Adrenal gland (tissue), 19 donors: ENCODE results near the gene PDE7B. TPM values are rescaled to one million over a fixed set of nuclear protein-coding genes. Genes with fewer than 3 reads are reported as not detected.

Experiments used
- DNase-seq, 7 donors: peaks; one replicate each; pipeline ENCODE4 v3.0.0-alpha.2; 2019 to 2020
- H3K27ac ChIP-seq, 5 donors: fragments of 200-600 bp; sonication (generic) in 4 of 5; 1 replicate in 3 of 5; 2 replicates in 2 of 5; pipeline versions ENCODE4 v1.5.1 to v1.8.0; 2016 to 2020; ENCODE audit warnings: mild to moderate bottlenecking in 1 of 5
- H3K27me3 ChIP-seq: fragments of 200-600 bp; 2 replicates; pipeline ENCODE4 v1.8.0; 2021
- H3K36me3 ChIP-seq, 2 donors: fragments of 200-600 bp; replicated peaks in 1 of 2; 1 replicate in 1 of 2; 2 replicates in 1 of 2; pipeline versions ENCODE4 v1.5.1 to v1.8.0; 2018 to 2022
- H3K4me1 ChIP-seq, 2 donors: fragments of 200-600 bp; replicated peaks in 1 of 2; 1 replicate in 1 of 2; 2 replicates in 1 of 2; pipeline versions ENCODE4 v1.5.1 to v1.8.0; 2018 to 2021
- H3K4me3 ChIP-seq, 4 donors: fragments of 200-600 bp; sonication (generic) in 3 of 4; one replicate each; pipeline ENCODE4 v1.5.1; 2016 to 2018
- H3K9me3 ChIP-seq, 3 donors: fragments of 200-600 bp; sonication (generic) in 1 of 3; replicated peaks in 1 of 3; 1 replicate in 2 of 3; 2 replicates in 1 of 3; pipeline versions ENCODE4 v1.5.1 to v1.8.0; 2016 to 2021
- POLR2A ChIP-seq, 2 donors: fragments of 450-650 bp; IDR thresholded peaks; one replicate each; pipeline ENCODE4 v1.6.1; 2017; ENCODE audit warnings: antibody characterized with exemption in 2 of 2, mild to moderate bottlenecking in 2 of 2, moderate library complexity in 1 of 2
- WGBS, 4 donors: extraction: QIAGEN DNeasy Blood & Tissue Kit in 2 of 4; methylation state at CpG; one replicate each; pipeline versions ENCODE4 v1.1.5 to v1.1.7; 2013 to 2017; 5-methylcytosine and 5-hydroxymethylcytosine counted together
- intact Hi-C, 2 donors: fragments of 100-400 bp; cut with DNase I; formaldehyde crosslinking; loops; one replicate each; pipeline versions ENCODE4 v1.14.1 to v1.15.0; 2022 to 2023
- long read RNA-seq, 10 donors: library from polyadenylated mRNA in 3 of 10; unstranded in 2 of 10; stranded (forward) in 1 of 10; transcript quantifications; one replicate each; pipeline ENCODE4 v2.0.0 and lab custom pipeline, GENCODE V29; 2021 to 2026
- polyA plus RNA-seq, 3 donors: library from polyadenylated mRNA; stranded (reverse); fragments of 200-250 nt in 2 of 3; fragments of 350-450 nt in 1 of 3; fragmentation: Illumina TruSeq in 1 of 3; extraction: RNeasy Lipid Tissue Mini Kit (QIAGEN cat#74804) in 1 of 3; gene quantifications; one replicate each; pipeline ENCODE4 v1.2.3, GENCODE V29; 2013 to 2014
- total RNA-seq, 9 donors: library from RNA; depleted of rRNA in 4 of 9; stranded (reverse); fragments of >200 nt in 4 of 9; fragments of 120-200 nt in 1 of 9; fragmentation: NEBNext Ultra II Directional in 1 of 9; extraction: Animal tissue kit (Norgen Biotek cat#: 25700) in 1 of 9; gene quantifications; one replicate each; pipeline versions ENCODE4 v1.1.0 to v1.2.4, GENCODE V29; 2013 to 2023
- TF ChIP-seq, protein P1 (sequence below), 6 experiments: fragments of 450-650 bp in 4 of 6; fragments of 200-600 bp in 2 of 6; sonication (generic) in 1 of 6; IDR thresholded peaks; 1 replicate in 5 of 6; 2 replicates in 1 of 6; pipeline versions ENCODE4 v1.5.1 to v1.8.0; 2016 to 2021; ENCODE audit warnings: antibody characterized with exemption in 6 of 6, mild to moderate bottlenecking in 2 of 6, moderate library complexity in 1 of 6
- donor health status: healthy with polysubstance abuse.
- donor health status: Bipolar disorder and iron deficiency.
- donor health status: DM: yes; HTN: yes; CAD: no.
- donor health status: DM: no; HTN: no; CAD: no.
- donor health status: DM: no; HTN: no; CAD: no.
- donor health status: DM: yes; HTN: yes; CAD: no.

PDE7B gene
- total RNA-seq (10 to 100 TPM in 1 of 9 donors, 1 to 10 TPM in 8; 2.2 to 11.5 (median 6.3) TPM), polyA plus RNA-seq (1 to 10 TPM; 1.3 to 3.3 (median 2.5) TPM)
- long read RNA-seq, donor 1, result 0 reads
- long read RNA-seq, donor 2, result 0 reads
- long read RNA-seq, donor 3, result 0 reads
- long read RNA-seq, donor 4, partial matches to known transcripts, result 0 of 1 reads
- long read RNA-seq, donor 4, other reads (novel, unspliced or antisense), result 1 of 1 reads
- long read RNA-seq, donor 5, full-length matches to known transcripts, result 2 of 6 reads
- long read RNA-seq, donor 5, partial matches to known transcripts, result 0 of 6 reads
- long read RNA-seq, donor 5, other reads (novel, unspliced or antisense), result 4 of 6 reads
- long read RNA-seq, donor 6, result 0 reads
- long read RNA-seq, donor 7, result 0 reads
- long read RNA-seq, donor 8, result 0 reads
- long read RNA-seq, donor 9, result 0 reads
- long read RNA-seq, donor 10, result 0 reads

DNA sequence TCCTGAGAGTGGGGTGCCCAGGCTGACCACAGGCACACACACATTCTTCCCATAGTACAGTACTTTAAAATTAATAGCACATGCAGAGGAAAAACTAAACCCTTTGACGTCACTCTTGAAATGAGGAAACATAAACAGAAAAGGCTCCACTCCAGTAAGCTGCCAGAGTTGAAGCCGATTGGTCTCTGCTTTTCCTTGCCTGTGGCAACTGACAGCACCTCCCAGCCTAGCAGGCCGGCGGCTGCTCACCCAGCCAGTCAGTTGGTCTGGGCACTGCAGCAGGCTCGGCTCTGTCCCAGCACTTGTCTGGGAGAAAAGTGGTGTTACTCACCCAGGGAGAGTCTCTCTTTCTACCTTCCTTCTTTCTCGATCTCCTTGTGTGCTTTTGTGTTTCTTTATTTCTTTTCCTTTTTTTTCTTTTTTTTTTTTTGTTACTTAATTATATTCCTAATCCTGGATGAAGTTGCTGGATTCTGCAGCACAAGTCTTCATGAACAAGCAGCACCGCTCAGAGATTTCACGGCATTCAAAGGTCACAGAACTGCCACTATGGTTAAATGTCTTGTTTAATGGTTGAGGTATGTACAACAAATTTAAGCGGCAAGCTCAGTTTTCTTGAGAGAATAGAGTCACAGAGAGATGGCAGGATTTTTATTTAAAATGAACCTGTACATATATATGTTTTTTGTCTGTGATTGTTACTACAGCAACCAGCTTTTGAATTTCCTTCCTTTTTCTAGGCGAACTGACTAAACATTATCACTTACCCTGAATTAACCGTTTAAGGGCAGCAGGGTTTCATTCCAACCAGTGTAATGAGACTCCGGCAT lies at the start of gene PDE7B:
PDE7B (plus strand) TSS at position 260 of the 830 bp plus-strand sequence.
- DNase-seq, result peak; percentile 61 to 88 (median 82)
- peak; percentile 84 to 89 for TF ChIP-seq POLR2A (IDR thresholded peaks at IDR 0.05)
- TF ChIP-seq, protein P1, sequence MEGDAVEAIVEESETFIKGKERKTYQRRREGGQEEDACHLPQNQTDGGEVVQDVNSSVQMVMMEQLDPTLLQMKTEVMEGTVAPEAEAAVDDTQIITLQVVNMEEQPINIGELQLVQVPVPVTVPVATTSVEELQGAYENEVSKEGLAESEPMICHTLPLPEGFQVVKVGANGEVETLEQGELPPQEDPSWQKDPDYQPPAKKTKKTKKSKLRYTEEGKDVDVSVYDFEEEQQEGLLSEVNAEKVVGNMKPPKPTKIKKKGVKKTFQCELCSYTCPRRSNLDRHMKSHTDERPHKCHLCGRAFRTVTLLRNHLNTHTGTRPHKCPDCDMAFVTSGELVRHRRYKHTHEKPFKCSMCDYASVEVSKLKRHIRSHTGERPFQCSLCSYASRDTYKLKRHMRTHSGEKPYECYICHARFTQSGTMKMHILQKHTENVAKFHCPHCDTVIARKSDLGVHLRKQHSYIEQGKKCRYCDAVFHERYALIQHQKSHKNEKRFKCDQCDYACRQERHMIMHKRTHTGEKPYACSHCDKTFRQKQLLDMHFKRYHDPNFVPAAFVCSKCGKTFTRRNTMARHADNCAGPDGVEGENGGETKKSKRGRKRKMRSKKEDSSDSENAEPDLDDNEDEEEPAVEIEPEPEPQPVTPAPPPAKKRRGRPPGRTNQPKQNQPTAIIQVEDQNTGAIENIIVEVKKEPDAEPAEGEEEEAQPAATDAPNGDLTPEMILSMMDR (IDR thresholded peaks at IDR 0.05), result no peak
- peak within 1 kb of the TSS in 1 of 4 donors; percentile 35 for H3K4me3 ChIP-seq
- H3K4me1 ChIP-seq, result peaks cover 0 to 16% of the 10 kb centered on the region in 2 donors
- no peaks in the 10 kb centered on the region for H3K9me3 ChIP-seq
- no peaks in the 10 kb centered on the region for H3K27me3 ChIP-seq
- H3K27ac ChIP-seq, result peak within 1 kb of the TSS in 3 of 5 donors; percentile 1 to 43 (median 12)
- WGBS, 4 donors, result 21 to 27% (median 24%) methylated on average over 12 of the region's 12 CpGs
- no peaks in the 10 kb centered on the region for H3K36me3 ChIP-seq
- intact Hi-C loops, result no loop called here

DNA sequence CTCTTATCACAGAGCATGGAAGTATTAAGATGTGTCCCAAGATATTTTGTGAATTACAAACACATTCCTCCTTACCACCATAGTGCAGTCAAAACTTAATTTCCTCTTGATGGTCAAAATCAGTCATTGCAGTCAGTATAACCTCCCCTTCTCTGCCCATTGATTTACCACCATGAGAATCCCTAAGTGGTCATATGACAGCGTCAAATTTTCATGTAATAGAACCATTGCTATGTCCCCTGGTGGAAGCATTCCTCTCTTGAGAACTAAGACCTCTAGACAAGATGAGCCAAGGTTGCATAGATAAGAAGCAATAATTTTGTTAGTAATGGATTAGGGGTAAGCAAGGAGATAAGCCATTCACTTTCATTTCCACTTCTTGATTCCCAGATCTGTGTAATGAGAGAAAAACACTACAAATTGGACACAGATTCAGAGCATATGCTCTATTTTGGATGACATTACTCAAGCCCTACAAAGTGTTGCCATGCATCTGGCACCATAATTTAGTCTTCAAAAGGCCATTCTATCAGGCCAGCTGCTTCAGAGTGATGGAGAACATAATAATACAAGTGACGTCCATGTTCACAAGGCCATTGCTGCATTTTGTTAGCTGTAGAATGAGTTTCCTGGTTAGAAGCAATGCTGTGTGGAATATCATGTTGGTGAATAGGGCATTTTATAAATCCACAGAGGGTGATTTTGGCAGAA lies 49.6 kb upstream of the PDE7B start:
- intact Hi-C loops, result no loop called here
- no peak for DNase-seq
- H3K36me3 ChIP-seq, result no peaks in the 10 kb centered on the region
- H3K4me1 ChIP-seq, result no peaks in the 10 kb centered on the region
- no peaks in the 10 kb centered on the region for H3K27me3 ChIP-seq
- no peak overlapping the region for H3K4me3 ChIP-seq
- no peaks in the 10 kb centered on the region for H3K9me3 ChIP-seq
- WGBS, 4 donors, result 73 to 79% (median 76%) methylated on average over 2 of the region's 2 CpGs
- no peak overlapping the region for H3K27ac ChIP-seq
- no peak for TF ChIP-seq POLR2A (IDR thresholded peaks at IDR 0.05)
- TF ChIP-seq, protein P1 (IDR thresholded peaks at IDR 0.05), result no peak

DNA sequence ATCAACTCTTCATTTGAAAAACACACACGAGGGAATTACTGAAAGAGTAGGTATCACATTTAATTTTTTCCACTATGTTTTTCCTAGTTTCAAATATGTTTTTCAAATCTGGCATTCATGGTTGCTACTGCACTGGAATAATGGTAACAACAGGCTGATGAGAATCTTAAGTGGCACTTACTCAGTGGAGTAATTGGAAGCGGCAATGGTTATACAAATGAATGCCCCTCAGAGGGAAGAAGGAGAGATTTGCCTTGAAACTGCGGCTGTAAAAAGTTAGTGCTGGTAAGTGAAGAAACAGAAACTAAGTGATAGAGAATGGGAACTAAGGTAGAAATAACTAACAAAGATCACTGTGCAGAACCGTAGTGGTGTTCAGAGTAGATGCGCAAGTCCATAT lies 41.0 kb upstream of the PDE7B start:
- WGBS, 4 donors, result 81 to 87% (median 82%) methylated on average over 5 of the region's 5 CpGs
- Histone ChIP-seq H3K4me1 (no peaks in the 10 kb centered on the region), H3K4me3 (no peak overlapping the region), H3K27ac (no peak overlapping the region), H3K27me3 (no peaks in the 10 kb centered on the region), H3K36me3 (no peaks in the 10 kb centered on the region), H3K9me3 (no peaks in the 10 kb centered on the region)
- DNase-seq, result no peak
- TF ChIP-seq, protein P1 (IDR thresholded peaks at IDR 0.05), result no peak
- TF ChIP-seq POLR2A (IDR thresholded peaks at IDR 0.05), result no peak
- intact Hi-C loops, result no loop called here

GRCh38 chr6:135811170-135811569 lies 40.3 kb upstream of the PDE7B start:
- Histone ChIP-seq H3K4me3 (no peak overlapping the region), H3K4me1 (no peaks in the 10 kb centered on the region), H3K27ac (no peak overlapping the region), H3K9me3 (no peaks in the 10 kb centered on the region), H3K27me3 (no peaks in the 10 kb centered on the region), H3K36me3 (no peaks in the 10 kb centered on the region)
- WGBS, 4 donors, result 73 to 82% (median 77%) methylated on average over 2 of the region's 2 CpGs
- intact Hi-C loops, result no loop called here
- DNase-seq, result no peak
- no peak for TF ChIP-seq POLR2A (IDR thresholded peaks at IDR 0.05)
- TF ChIP-seq, protein P1 (IDR thresholded peaks at IDR 0.05), result no peak
